CD4-positive, alpha-beta T cell treated with Interleukin-1 beta for 1 hour (primary cell): ENCODE results near the gene TNIK.
"Not testable (repeated sequence)": the region's sequence is repeated elsewhere in the genome, so short reads cannot be mapped to it uniquely, and the experiment has no call there.

Experiments used
- DNase-seq, 2 donors: peaks; one replicate each; pipeline ENCODE4 v3.0.0-alpha.2; 2020 to 2022

TNIK gene

DNA sequence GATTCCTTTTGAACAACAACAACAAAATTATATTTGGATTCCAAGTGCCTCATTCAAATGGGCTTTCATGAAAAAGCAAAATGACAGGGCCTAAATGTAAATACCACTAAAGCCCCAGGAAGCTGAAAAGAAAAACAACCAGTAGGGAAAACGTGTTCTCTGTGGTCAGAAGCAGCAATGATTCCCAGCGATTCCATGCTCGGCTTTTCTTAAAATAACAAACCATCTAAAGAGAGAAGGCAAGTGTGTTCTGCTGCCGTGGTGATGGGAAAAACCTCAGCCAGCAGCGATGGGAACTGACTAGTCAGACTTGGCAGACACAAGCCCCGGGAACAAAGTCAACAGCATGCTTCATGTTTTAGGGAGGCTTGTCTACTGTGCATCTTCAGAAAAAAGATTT, 153.6 kb downstream of the TNIK start:
- DNase-seq: no peak

DNA sequence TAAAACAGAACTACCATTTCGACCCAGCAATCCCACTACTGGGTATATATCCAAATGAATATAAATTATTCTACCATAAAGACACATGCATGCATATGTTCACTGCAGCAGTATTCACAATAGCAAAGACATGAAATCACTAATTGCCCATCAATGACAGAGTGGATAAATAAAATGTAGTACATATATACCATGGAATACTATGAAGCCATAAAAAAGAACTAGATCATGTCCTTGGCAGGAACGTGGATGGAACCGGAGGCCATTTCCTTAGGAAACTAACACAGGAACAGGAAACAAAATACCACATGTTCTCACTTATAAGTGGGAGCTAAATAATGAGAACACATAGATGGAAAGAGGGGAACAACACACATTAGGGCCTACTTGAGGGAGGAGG, 154.4 kb downstream of the TNIK start:
- DNase-seq: not testable (repeated sequence)

DNA sequence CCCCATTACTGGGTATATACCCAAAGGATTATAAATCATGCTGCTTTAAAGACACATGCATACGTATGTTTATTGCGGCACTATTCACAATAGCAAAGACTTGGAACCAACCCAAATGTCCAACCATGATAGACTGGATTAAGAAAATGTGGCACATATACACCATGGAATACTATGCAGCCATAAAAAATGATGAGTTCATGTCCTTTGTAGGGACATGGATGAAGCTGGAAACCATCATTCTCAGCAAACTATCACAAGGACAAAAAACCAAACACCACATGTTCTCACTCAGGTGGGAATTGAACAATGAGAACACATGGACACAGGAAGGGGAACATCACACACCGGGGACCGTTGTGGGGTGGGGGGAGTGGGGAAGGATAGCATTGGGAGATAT, 155.7 kb downstream of the TNIK start:
- DNase-seq: not testable (repeated sequence)

DNA sequence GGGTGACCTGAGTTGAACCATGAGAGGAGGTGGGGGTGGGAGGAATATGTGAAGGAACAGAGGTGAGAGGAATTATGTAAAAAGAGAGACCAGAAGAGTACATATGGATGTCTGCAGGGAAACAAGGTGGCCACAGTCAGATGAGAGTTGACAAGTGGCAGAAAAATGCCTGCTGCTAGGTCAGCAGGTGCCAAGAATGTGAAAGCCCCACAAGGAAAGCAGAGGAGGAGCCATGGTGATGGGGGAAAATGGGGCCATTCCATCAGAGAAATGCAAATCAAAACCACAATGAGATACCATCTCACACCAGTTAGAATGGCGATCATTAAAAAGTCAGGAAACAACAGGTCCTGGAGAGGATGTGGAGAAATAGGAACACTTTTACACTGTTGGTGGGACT, 156.2 kb downstream of the TNIK start:
- not testable (repeated sequence) for DNase-seq

DNA sequence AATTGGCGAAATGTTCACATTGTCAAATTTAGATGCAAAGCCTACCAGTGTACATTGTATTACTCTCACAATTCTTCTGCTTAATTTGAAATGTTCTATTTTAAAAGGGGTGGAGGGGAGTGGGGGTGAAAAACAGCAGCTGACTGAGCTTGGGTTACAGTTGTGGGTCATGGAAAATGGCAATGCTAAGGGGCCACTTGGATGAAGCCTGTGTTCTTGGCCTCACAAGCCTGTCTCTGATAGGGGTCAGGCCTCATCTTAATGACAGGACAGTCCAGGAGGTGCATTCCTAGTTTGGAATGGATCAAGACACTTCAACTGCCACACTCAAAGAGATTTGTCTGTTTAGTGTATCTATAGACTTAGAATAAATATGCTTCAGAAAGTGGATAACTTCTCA, 158.2 kb downstream of the TNIK start:
- no peak for DNase-seq

DNA sequence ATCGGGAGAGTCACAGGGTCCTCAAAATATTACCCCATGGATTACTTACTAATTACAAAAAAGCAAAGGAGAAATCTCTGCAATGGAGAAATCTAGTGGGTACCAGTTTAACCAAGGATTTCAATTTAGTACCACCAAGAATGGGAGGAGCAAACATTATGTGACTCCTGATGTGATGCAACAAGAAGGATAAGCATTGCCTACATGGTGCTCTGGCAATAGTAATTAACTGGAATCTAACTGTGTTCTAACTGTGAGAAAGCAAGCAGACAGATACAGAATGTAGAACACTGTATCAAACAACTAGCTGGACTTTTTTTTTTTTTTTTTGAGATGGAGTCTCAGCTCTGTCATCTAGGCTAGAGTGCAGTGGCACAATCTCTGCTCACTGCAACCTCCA, 159.2 kb downstream of the TNIK start:
- no peak for DNase-seq

DNA sequence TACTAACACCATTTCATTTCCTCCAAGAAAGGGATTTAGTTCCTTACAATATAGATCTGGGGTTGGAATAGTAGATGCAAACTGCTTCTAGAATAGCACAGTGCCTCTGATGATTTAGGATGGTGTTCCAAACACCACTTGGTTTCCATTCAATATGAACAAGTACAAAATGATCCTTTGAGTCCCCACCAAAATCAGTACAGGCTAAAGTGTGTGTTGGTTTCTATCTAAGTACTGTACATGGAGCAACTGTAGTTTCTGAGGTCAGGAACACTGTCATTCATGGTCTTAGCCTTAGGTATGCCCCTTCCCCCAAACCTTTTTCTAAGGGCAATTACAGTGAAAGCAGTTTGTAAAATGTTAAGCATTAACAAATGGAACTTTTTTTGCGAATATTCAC, 162.3 kb downstream of the TNIK start:
- DNase-seq: no peak

DNA sequence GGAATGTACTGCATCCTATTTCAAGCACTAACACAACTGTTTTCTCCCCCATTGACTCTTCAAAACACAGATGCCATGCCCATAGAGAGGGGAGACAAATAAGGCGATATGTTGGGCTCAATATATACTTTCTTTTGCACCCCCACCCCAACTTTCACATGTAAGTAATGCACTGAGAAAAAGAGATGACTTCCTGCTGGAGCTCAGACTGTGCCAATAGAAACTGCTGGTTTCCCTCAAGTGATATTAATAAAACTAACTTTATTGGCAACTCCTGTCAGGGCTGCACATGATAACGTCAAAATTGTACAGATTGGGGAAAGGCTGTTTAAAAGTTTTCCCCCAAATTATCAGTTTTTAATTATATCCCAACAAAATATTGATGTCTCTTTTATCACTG, 163.0 kb downstream of the TNIK start:
- no peak for DNase-seq

DNA sequence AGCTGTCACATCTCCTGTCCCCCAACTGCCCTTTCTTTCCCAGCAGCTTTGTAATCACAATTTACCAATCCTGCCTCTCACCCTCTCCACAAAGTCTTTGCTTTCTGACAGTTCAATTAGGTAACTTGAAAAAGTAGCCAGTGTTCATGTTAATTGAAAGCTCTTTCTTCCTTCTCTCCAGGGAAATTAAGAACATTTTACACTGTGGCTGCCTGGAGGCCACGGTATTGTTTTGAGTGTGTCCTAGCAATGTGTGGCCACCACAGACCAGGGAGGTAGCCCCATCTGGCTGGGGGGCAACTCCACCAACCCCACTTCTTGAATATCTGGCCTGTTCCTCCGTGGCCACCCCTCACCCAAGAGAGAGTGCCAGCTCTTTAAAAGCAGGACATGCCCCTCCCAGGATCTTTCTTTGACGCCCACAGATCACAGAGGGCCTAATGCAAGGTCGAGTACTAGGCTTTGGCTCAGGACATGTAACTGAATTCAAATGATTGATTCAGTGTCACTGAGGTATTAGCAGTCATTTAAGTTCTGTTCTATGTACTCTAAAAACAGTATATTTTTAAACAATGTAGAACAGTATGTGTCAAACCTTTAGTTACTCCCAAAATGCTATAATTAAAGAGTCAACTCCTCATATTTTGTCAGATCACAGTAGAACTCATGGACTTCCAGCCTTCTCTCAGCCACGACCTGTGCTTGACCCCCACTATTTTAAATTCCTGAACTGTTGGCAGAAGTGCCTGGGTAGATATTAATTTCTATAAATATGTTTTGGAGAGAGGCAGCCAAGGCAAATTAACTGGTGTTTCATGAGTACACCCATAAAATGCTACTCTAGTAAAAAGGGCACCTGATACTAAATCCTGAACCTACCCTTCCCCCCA, 164.5 kb downstream of the TNIK start:
- no peak for DNase-seq

DNA sequence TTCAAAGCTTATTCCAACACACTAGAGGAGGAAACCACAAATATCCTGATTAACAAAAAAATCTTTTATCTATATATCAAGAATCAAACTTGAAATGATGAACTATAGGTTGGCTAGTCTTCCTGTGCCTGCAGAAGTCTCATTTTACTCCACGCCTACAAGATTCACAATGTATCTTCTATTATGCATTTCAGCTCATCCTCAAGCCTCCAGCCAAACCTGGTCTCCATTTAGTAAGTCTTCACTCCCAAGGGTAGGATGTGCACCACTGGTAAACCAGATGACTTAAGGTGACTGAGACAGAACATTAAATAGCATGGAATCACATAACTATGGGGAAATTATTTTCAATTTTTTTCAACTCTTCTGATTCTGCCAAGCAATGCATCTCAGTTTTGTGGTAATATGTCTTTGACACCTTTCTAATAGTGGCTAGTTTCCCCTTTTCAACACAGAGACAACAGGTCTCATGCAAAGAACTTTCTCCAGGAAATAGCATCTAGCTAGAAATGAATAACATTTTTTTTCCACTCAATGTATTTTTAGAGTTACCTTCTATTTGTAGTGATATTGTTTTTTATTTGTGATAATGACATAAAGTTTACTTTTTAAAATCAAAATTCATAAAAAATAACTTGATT, 166.9 kb downstream of the TNIK start:
- no peak for DNase-seq

DNA sequence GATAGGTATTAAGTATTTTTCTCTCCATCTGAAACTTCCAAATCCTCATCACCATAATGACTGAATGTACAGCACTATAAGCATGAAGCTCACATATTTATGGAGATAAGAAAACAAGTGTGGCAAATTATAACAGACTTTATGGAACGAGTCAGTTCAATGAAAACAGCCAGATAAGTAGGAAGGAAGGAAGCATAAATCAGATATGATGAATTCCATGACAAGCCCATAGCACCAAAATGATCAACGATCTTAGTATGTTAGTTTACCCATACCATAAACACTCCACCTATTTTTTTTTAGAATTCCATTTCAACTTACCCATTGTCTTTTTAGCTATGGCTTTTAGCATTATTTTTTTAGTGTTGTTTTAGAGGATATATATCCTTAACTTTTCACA, 169.5 kb downstream of the TNIK start:
- no peak for DNase-seq

DNA sequence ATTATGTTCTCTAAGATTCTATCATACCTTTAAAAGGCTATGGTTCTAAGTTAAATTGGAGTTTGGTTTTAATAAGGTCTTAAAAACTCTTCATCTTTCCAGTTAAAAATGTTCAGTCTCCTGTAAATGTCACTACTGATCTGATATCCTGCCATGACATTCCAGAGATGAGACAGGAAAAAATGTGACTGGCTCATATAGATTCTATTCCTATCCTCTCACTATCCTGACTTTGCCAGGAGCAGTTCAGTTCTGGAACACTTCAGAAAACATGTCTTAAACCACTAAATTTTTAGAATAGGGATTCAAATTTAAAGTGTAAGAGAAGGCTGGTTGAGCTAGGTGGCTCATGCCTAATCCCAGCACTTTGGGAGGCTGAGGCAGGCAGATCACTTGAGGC, 170.9 kb downstream of the TNIK start:
- DNase-seq: no peak

DNA sequence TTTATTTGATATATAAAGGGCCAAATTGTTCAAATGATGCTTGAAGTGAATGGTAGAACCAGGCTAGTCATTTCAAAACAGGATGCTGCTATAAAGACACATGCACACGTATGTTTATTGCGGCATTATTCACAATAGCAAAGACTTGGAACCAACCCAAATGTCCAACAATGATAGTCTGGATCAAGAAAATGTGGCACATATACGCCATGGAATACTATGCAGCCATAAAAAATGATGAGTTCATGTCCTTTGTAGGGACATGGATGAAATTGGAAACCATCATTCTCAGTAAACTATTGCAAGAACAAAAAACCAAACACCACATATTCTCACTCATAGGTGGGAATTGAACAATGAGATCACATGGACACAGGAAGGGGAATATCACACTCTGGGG, 172.4 kb downstream of the TNIK start:
- not testable (repeated sequence) for DNase-seq

DNA sequence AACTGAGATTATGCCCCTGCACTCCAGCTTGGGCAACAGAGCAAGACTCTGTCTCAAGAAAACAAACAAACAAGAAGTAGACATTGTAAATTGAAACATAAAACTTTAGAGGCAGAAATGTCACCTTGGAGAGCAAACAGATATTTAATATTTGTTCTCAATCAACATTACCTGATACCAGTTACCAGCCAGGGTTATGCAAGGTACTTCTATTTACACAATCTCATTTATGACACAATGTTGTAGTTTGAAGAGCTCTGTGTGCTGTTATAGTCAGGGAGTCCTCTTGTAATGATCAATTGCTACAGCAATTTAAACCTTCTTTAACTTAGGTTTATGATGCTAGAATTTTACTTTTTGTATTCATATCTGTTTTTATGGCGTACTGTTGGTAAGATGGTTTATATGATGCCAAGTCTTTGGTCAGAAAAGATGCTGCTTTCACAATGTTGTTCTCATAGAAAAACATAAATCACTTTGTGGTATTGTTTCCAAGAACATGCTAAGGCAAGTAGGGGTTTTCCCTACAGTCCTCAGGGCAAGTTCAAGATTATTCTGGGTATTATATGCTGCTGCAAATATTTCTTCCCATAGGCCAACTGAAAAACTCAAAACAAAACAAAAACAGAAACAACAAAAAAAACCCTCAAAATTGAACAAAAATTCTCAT, 173.5 kb downstream of the TNIK start:
- peak in 1 of 2 donors; percentile 18 for DNase-seq

DNA sequence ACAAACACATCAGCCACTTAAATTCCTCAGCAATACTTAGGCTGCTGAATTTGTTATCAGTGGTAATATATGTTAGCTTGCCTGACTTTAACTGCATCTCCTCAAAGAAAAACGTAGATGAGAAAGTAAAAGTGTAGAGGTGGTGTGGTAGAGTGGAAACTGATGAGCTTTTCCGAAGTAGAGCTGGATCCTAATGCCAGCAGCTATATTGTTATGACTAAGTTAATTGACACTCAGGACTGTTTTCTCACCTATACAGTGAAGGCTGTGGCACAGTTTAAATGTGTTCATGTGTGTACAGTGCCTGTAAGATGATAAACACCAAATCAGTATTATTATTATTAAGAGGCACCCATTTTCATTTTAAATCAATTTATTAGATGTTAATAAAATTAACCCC, 174.9 kb downstream of the TNIK start:
- DNase-seq: no peak

DNA sequence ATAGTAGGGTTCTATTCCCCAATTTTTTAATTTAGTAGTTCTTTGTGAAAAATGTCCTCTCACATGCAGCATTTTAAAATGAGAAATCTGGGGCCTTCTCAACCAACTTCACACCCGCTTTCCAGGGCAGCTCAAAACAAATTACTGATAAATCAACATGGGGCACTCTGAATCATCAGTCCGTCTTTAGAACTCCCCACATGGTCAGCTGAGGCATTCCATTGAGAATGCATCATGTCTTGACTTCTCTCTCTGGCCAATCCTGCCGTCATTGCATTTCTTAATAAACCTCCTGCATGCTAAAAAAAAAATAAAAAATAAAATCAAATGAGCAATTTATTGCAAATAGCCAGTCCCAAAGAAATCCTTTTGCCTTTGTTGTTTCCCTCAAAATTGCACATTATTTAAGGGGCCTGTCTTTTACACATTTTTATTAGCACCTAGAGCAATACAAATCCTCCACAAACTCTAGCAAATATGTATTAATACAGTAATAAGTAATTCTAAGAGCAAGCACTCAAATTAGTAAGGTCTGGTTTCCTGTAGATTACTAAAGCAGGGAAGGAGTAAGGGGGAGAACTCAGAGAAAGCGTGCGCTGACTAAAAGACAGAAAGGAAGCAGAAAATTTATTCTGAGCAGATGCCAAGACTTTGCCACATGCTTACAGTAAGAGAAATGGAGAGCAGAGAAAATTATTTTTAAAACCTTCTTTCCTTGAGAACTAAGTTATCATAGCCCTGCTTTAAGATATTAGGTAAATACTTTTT, 175.7 kb downstream of the TNIK start:
- DNase-seq: no peak

DNA sequence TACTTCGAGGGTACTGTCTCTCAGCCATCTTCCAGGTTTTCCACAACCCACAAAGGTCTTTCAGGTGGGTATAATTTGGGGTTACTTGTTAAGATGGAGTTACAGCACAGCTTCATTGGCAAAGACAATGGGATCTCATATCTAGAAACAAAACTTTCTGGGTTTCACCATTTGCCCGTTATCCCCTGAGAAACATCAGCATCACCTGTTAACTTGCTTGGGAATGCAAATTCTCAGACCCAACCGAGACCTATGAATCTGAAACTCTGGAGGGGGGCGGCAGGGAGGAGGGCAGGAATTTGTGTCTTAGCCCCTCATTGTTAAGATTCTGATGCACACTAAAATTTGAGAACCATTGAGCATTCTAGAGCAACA, 176.4 kb downstream of the TNIK start:
- DNase-seq: no peak

DNA sequence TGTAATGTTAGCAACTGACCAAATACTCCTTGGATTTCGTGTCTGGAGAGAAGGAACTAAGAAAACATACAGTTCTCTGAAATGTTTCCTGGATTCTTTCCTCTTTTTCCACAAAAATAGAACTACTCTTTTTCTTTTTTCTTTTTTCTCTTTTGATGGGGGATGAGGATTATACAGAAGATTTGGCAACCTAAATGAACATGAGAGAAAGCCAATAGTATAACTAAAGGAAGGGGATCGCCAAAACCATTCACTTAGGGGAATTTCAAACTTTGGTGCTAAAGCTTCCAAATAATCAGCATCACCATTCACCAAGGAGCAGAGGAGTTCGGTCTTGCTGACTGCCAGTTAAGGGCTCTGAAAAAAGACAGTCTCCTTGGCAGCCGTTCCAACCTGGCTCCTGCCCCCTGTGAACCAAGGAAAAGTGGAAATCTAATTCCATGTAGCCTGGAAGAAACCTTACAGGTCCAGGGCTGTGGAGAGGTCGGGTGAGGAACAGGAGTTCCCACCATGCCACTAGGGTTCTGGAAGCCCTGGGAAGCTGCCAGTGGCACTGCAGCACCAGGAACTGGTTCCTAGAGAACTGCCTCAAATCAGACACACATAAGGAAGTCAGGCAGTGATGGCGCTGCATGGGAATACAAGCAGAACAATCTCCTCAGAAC, 176.9 kb downstream of the TNIK start:
- DNase-seq: no peak

DNA sequence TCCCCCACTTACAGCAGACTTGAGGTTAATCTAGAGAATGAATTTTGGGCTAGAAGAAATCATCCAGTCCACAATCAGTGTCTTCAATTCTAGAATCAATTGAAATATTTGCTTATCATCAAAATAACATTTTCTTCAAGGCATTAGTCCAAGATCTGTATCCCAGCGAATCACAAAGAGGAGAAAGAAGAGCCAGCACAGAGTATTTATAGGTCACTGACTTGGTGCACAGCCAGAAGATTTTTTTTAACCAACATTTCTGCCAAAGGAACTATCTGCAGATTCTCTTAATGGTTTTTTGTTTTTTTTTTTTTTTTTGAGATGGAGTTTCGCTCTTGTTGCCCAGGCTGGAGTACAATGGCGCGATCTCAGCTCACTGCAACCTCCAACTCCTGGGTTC, 178.2 kb downstream of the TNIK start:
- no peak for DNase-seq

DNA sequence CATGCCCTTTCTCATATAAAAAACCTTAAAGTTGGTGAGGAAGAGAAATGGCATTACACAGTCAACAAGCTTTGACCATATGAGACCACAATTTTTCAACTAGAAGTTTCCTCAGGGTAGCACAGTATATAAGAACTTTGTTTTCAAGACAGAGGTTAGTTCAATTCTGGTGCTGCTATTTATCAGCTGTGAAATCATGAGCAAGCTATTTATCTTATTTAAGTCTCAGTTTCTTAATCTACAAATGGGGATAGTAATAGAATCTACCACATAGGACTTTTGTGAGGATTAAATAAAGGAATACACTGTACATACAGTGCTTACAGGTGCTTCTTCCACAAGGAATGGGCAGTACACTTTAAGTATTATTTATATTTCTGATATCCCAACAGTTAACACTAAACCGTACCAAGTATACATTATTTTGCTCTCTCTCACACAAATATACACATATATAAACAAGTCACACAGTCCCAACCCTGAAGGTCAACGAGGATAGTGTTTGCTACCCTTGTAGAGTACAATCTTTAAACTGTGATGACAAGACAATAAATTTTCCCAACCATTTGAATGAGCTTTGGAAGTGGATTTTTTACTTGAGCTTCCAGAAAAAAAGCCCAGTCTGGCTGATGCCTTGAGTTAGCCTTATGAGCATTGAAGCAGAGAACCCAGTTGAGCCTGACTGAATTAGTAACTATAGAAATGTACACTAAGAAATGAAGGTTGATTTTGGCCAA, 178.8 kb downstream of the TNIK start:
- no peak for DNase-seq

DNA sequence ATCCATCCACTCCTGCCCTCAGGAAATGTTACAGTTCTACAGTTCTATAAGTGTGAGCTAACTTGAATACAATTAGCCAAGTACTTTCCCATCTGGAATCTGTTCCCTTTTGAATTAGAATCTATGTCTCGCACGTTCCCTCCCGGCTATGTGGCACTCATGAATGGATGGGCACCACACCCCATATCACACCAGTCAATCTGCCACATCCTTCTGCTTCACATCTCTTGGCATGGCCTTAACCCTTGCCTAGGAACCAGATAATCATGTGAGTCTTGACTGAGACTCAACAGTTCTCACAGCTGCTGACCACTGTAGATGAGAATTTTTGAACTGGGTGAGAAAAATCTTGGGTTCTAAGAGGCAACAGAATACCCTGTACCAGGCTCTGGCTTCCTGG, 180.2 kb downstream of the TNIK start:
- no peak for DNase-seq

DNA sequence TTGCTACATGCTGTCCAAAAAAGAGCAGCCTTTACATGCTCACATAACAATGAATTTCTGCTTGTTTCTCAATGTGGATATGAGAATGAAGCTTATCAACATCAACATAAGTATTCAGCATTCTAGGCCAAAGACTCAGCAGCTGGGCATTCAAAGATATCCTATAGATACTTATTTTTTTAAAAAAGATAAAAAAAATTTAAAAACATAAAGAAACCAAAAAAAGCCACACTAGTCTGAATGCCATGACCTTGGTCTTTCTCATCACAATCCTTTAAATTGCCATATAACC, 182.0 kb downstream of the TNIK start:
- no peak for DNase-seq
